OCI-LY1 (cell line): ENCODE data around the gene CEP120.

Source experiments
- CTCF ChIP-seq: fragments of 200-600 bp; sonication (generic), shearing (Covaris generic); IDR thresholded peaks from 2 replicates; pipeline ENCODE4 v1.5.1; 2017; ENCODE audit warnings: mild to moderate bottlenecking, antibody characterized with exemption, low read length, moderate library complexity, mixed read lengths
- EZH2 ChIP-seq: fragments of 200-600 bp; sonication (generic), shearing (Covaris generic); IDR thresholded peaks from 2 replicates; pipeline ENCODE4 v1.8.0; 2017; ENCODE audit warnings: borderline replicate concordance, mixed run types, mild to moderate bottlenecking, antibody characterized with exemption, low read length, moderate library complexity, mixed read lengths

GRCh38 chr5:123454259-123454911, 31.2 kb upstream of the CEP120 start:
- TF ChIP-seq CTCF (no peak), EZH2 (no peak)
